ENCODE results near the gene CPA2.

Gene CPA2

DNA sequence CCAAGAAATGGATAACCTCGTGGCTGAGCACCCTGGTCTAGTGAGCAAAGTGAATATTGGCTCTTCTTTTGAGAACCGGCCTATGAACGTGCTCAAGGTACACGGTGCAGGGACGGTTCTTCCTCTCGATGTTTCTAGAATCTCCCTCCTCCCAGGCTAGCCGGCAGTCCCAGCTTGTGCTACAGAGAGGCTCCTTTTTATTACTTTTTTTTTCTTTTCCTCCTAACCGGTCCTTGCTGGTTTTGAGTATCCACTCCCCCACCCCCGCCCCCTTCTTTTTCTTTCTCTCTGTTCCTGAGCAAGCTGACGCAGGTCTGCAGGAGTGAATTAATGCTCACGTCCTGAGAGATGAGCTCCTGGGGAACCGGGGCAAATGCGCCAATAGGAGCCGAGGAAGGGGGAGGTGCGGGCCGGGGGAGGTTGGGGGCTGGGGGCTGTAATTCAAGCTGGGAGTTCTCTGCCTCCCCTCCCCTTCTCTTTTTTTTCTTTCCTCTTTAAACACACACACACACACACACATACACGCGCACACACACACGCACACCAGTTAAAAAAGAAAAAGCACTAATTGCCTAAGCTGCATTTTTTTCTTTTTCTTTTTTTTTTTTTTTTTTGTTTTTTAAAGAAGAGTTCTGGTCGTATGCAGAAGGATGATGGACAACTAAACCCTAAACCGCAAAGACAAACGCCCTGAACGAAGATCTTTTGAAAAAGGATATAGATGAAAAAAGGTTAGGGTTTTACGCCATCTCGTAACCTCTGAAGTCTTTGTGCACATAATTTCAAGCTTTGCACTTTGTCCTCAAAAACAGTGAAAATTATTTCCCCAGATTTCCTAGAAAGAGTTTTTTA, 6.6 kb downstream of the CPA2 start:
- Mint-ChIP-seq H3K27me3 (peaks cover 3% of the 10 kb centered on the region), H3K4me1 (peaks cover 33% of the 10 kb centered on the region), H3K9me3 (no peaks in the 10 kb centered on the region), H3K27ac (no peak overlapping the region), H3K36me3 (no peaks in the 10 kb centered on the region), H3K4me3 (peak overlapping the region; percentile 66)

GRCh38 chr7:130273933-130274255, 7.2 kb downstream of the CPA2 start:
- Mint-ChIP-seq H3K27me3 (peaks cover 3% of the 10 kb centered on the region), H3K4me1 (peaks cover 33% of the 10 kb centered on the region), H3K36me3 (no peaks in the 10 kb centered on the region), H3K4me3 (peak overlapping the region; percentile 52), H3K9me3 (no peaks in the 10 kb centered on the region), H3K27ac (no peak overlapping the region)

- Mint-ChIP-seq H3K36me3 (no peaks in the 10 kb centered on the region), H3K4me1 (peaks cover 33% of the 10 kb centered on the region), H3K9me3 (no peaks in the 10 kb centered on the region), H3K27ac (no peak overlapping the region), H3K4me3 (peak overlapping the region; percentile 52), H3K27me3 (peaks cover 3% of the 10 kb centered on the region)
These were observed 7.6 kb downstream of the CPA2 start for GRCh38 chr7:130274296-130274695.

DNA sequence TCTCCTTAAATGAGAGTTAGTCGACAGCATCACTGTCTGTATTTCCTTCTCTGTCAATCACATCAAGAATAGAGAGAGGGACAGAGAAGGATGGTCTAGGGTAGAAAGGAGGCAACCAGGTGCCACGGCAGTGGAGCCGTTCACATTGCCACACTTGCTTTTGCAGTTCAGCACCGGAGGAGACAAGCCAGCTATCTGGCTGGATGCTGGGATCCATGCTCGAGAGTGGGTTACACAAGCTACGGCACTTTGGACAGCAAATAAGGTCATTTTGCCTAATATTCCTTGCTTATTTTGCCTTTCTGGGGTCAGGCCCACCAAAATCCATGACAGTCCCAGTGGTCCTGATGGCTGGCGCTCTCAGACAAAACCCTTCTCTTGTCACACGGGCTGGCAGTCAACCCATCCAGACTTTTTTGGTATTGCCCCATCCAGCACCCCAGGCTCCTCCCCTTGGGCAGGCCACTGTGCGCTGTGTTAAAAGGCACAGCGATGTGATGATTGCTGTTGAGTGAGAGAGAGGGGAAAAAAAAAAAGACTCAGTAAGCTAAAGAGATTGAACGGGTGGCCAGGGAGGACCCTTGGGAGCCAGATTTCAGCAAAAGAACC, 8.4 kb downstream of the CPA2 start:
- peaks cover 3% of the 10 kb centered on the region for H3K27me3 Mint-ChIP-seq

GRCh38 chr7:130275826-130276297, 9.2 kb downstream of the CPA2 start:
- H3K4me1 Mint-ChIP-seq: peaks cover 33% of the 10 kb centered on the region
- peaks cover 3% of the 10 kb centered on the region for H3K27me3 Mint-ChIP-seq
- no peaks in the 10 kb centered on the region for H3K9me3 Mint-ChIP-seq
- no peak overlapping the region for H3K27ac Mint-ChIP-seq
- peak overlapping the region; percentile 11 for H3K4me3 Mint-ChIP-seq
- H3K36me3 Mint-ChIP-seq: no peaks in the 10 kb centered on the region

More for the DNA sequence above, 8.4 kb downstream of the CPA2 start:
- Mint-ChIP-seq H3K4me3 (no peak overlapping the region), H3K36me3 (no peaks in the 10 kb centered on the region), H3K4me1 (peaks cover 33% of the 10 kb centered on the region), H3K27ac (no peak overlapping the region), H3K9me3 (no peaks in the 10 kb centered on the region)

- Mint-ChIP-seq H3K4me1 (peaks cover 33% of the 10 kb centered on the region), H3K27me3 (peaks cover 3% of the 10 kb centered on the region), H3K9me3 (no peaks in the 10 kb centered on the region), H3K36me3 (no peaks in the 10 kb centered on the region), H3K27ac (peak overlapping the region; percentile 89), H3K4me3 (peak overlapping the region; percentile 28)
These were observed 10.4 kb downstream of the CPA2 start for GRCh38 chr7:130276796-130277762.

DNA sequence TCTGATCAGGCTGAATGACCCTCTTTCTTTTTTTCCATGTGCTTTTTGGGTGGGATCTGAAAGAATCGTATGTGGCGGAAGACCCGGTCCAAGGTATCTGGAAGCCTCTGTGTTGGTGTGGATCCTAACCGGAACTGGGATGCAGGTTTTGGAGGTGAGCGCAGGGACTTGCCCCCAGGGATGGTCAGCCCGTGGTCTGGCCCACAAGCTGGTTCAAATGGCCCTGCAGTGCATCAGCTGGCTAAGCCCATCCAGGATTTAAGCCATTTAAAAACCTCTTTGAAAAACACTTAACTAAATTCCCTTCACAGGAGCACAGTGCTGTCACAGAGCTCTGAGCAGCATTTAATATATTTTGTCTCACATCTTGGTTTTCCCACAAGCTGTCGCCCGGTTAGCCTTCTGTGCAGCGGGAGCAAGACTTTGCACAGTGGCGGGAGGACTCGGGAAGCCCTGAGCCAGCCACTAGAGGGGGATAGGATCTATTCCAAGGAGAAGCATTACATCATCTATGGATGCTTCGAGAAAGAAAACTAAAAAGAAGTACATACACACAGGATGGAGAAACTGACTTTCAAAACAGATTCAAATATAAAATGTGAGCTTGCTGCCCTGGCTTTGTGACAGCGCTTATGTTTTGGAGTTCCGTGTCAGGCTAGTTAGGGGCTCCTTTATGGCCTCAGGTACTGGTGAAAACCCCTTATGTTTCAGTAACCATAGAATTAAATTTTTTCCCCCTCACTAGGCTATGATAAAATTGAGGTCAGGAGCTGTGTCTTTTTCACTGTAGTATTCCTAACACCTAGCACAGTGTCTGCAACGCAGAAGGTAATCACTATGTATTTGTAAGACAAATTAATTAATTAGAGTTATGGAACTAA, 11.3 kb downstream of the CPA2 start:
- H3K9me3 Mint-ChIP-seq: no peaks in the 10 kb centered on the region
- peaks cover 3% of the 10 kb centered on the region for H3K27me3 Mint-ChIP-seq
- H3K4me3 Mint-ChIP-seq: no peak overlapping the region
- no peak overlapping the region for H3K27ac Mint-ChIP-seq
- H3K36me3 Mint-ChIP-seq: no peaks in the 10 kb centered on the region
- H3K4me1 Mint-ChIP-seq: peaks cover 29% of the 10 kb centered on the region

- Mint-ChIP-seq H3K36me3 (no peaks in the 10 kb centered on the region), H3K27ac (no peak overlapping the region), H3K27me3 (peaks cover 3% of the 10 kb centered on the region), H3K9me3 (no peaks in the 10 kb centered on the region), H3K4me1 (peaks cover 25% of the 10 kb centered on the region), H3K4me3 (no peak overlapping the region)
These were observed 12.2 kb downstream of the CPA2 start for GRCh38 chr7:130278860-130279259.

DNA sequence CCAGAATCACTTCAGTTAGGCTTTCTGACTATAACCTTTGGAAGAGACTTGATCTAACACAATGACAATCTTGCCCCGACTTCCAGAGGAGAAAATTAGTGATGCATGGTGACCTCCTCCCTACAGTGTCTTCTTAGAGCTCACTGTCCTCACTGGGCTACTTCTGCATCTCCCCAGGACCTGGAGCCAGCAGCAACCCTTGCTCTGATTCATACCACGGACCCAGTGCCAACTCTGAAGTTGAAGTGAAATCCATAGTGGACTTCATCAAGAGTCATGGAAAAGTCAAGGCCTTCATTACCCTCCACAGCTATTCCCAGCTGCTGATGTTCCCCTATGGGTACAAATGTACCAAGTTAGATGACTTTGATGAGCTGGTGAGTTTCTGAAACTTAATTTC, 12.6 kb downstream of the CPA2 start:
- no peak overlapping the region for H3K27ac Mint-ChIP-seq
- H3K27me3 Mint-ChIP-seq: peaks cover 3% of the 10 kb centered on the region

GRCh38 chr7:130279906-130280305, 13.2 kb downstream of the CPA2 start:
- Mint-ChIP-seq H3K4me3 (no peak overlapping the region), H3K27ac (no peak overlapping the region), H3K27me3 (no peaks in the 10 kb centered on the region), H3K9me3 (no peaks in the 10 kb centered on the region), H3K4me1 (peaks cover 22% of the 10 kb centered on the region), H3K36me3 (no peaks in the 10 kb centered on the region)

More for the DNA sequence above, 12.6 kb downstream of the CPA2 start:
- Mint-ChIP-seq H3K4me3 (no peak overlapping the region), H3K36me3 (no peaks in the 10 kb centered on the region), H3K4me1 (peaks cover 22% of the 10 kb centered on the region), H3K9me3 (no peaks in the 10 kb centered on the region)

- no peaks in the 10 kb centered on the region for H3K27me3 Mint-ChIP-seq
- H3K36me3 Mint-ChIP-seq: no peaks in the 10 kb centered on the region
These were observed 14.6 kb downstream of the CPA2 start for GRCh38 chr7:130281260-130281659.

GRCh38 chr7:130286881-130287280, 20.2 kb downstream of the CPA2 start:
- H3K4me1 Mint-ChIP-seq: no peaks in the 10 kb centered on the region
- no peak overlapping the region for H3K4me3 Mint-ChIP-seq
- no peaks in the 10 kb centered on the region for H3K36me3 Mint-ChIP-seq

More at GRCh38 chr7:130281260-130281659, 14.6 kb downstream of the CPA2 start:
- Mint-ChIP-seq H3K27ac (no peak overlapping the region), H3K4me3 (no peak overlapping the region), H3K9me3 (no peaks in the 10 kb centered on the region), H3K4me1 (peaks cover 19% of the 10 kb centered on the region)

GRCh38 chr7:130288168-130288567, 21.5 kb downstream of the CPA2 start:
- Mint-ChIP-seq H3K4me1 (no peaks in the 10 kb centered on the region), H3K27ac (no peak overlapping the region), H3K4me3 (no peak overlapping the region)

More at GRCh38 chr7:130286881-130287280, 20.2 kb downstream of the CPA2 start:
- no peak overlapping the region for H3K27ac Mint-ChIP-seq
- H3K9me3 Mint-ChIP-seq: no peaks in the 10 kb centered on the region
- H3K27me3 Mint-ChIP-seq: no peaks in the 10 kb centered on the region

GRCh38 chr7:130288829-130289228, 22.2 kb downstream of the CPA2 start:
- Mint-ChIP-seq H3K4me3 (no peak overlapping the region), H3K9me3 (no peaks in the 10 kb centered on the region), H3K4me1 (no peaks in the 10 kb centered on the region), H3K36me3 (no peaks in the 10 kb centered on the region), H3K27me3 (no peaks in the 10 kb centered on the region), H3K27ac (no peak overlapping the region)

More at GRCh38 chr7:130288168-130288567, 21.5 kb downstream of the CPA2 start:
- no peaks in the 10 kb centered on the region for H3K9me3 Mint-ChIP-seq
- H3K27me3 Mint-ChIP-seq: no peaks in the 10 kb centered on the region
- no peaks in the 10 kb centered on the region for H3K36me3 Mint-ChIP-seq
